GM21367 (cell line): ENCODE data around the gene RPP21.
"Not testable (repeated sequence)": the region's sequence is repeated elsewhere in the genome, so short reads cannot be mapped to it uniquely, and the experiment has no call there.

Source experiments
- ATAC-seq: cut with Tn5 transposase; IDR thresholded peaks from one replicate; pipeline ENCODE4 v1.9.1; 2021; ENCODE audit not compliant: unreplicated experiment

RPP21 gene

DNA sequence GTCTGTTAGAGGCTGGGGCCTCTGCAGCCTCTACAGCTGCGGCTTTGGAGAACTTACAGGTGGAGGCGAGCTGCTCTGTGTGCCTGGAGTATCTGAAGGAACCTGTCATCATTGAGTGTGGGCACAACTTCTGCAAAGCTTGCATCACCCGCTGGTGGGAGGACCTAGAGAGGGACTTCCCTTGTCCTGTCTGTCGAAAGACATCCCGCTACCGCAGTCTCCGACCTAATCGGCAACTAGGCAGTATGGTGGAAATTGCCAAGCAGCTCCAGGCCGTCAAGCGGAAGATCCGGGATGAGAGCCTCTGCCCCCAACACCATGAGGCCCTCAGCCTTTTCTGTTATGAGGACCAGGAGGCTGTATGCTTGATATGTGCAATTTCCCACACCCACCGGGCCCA, 15.6 kb upstream of the RPP21 start:
- no peak for ATAC-seq

- no peak for ATAC-seq
These were observed 13.0 kb upstream of the RPP21 start for GRCh38 chr6:30331981-30332380.

- ATAC-seq = no peak
These were observed 10.7 kb upstream of the RPP21 start for GRCh38 chr6:30334075-30334783.

- ATAC-seq = no peak
These were observed 4.3 kb upstream of the RPP21 start for GRCh38 chr6:30340589-30341054.

- ATAC-seq = no peak
These were observed 3.7 kb upstream of the RPP21 start for GRCh38 chr6:30341218-30341617.

- ATAC-seq = no peak
These were observed 3.2 kb upstream of the RPP21 start for GRCh38 chr6:30341728-30342127.

GRCh38 chr6:30344191-30344867, 627 bp upstream of the RPP21 start:
- ATAC-seq = no peak

DNA sequence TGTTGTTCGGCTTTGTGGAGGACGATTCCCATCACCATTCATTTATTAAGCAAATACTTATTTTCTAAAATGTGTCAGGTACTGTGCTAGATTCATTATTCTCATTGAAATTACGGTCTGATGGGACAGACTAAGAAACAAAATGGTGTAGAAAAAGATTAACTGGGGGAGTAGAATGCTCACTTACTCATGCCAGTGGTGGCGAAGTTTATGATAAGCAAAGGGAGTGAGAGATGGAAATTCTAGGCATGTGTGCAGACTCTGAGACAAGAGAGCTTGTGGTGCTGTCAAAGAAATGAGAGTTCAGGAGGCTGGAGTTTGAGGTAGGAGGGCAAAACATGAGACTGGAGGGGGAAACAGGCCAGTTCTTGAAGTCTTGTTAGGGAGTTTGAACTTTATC, 896 bp downstream of the RPP21 start:
- no peak for ATAC-seq

DNA sequence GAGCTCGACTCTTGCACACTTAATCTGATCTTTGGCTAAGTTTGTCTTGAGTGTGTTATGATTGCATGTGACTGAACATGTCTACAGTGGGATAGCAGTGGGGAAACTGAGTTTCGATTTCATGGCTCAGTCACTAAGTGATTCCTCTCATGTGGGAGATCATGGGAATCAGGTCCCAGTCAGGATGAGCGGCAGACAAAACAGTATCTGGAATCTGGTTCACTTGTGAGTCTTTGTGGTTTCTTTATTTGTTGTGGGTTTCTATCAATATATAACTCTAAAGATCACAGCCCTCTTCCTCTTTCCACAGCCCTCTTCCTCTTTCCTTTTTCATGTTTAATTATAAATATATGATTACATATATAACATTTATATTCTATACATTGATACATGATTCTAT, 4.0 kb downstream of the RPP21 start:
- ATAC-seq = no peak

GRCh38 chr6:30349421-30350177, 4.6 kb downstream of the RPP21 start:
- no peak for ATAC-seq

DNA sequence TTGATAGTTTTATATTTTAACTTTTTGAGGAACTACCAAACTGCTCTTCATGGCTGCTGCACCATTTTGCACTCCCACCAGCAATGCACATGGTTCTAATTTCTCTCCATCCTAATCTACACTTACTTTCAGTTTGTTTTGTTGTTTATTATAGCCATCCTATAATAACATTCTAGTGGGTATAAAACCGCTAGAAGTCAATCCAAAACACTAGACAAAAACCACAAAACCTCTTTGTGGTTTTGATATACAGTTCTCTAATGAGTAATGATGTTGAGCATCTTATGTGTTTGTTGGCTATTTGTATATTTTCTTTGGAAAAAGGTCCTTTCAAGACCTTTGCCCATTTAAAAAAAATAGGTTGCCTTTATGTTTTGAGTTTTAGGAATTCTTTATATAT, 5.6 kb downstream of the RPP21 start:
- no peak for ATAC-seq

- ATAC-seq = no peak
These were observed 7.6 kb downstream of the RPP21 start for GRCh38 chr6:30352550-30352949.

DNA sequence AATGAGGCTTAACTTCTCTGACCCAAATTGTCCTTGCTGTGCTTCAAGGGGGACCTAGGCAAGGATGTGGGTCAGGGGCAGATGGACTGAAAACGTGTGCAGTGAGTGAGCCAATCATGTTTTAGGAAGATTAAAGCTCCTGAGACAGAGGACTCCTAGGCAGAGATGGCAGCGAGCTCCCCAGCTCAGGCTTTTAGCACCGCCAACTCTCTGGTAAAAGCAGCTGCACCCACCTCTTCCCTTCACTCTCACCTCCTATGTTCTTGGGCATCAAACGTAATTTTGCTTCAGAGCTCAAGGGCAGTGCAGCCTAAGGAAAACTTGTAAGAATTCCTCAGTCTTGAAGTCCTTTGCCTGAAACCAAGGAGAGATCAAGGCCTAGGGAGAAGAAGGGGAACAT, 10.3 kb downstream of the RPP21 start:
- no peak for ATAC-seq

GRCh38 chr6:30356536-30356935, 11.6 kb downstream of the RPP21 start:
- no peak for ATAC-seq

- no peak for ATAC-seq
These were observed 13.0 kb downstream of the RPP21 start for GRCh38 chr6:30357678-30358540.

DNA sequence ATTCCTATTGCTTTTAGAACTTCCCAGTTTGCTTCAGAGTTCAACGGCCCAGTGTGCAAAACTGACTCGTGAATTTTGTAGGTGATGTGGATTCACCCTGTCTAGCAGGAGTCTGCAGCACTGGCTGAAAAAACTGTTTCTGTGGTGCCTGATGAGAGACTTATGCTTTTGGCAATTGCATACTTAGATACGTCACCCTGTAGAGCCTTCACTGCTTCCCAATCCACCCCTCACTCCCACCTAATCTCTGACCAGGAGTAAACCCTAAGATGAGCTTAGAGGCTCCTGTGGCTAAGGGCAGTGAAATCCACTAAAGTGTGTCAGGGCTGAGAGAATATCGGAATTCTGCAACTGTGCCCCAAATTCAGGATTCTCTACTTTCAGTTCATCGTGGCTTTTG, 14.3 kb downstream of the RPP21 start:
- no peak for ATAC-seq

DNA sequence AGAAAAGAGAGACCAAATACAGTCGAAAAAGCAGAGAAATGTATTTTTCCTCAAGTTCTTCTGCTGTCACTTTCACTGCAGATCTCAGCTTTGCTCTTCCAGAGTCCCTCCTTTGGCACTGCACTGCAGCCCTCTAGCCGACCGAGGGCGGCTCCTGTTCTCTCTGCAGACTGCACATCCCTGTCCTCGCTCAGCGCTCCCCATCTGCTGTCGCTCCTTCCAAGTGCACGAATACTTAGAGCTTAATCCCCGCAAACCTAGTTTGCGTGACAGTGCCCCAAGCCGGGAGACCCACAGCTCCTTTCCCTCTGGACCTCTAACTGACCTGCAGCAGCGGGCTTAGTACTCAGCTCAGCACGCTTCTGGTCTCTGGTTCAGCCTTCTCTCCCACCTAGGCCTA, 15.2 kb downstream of the RPP21 start:
- no peak for ATAC-seq

DNA sequence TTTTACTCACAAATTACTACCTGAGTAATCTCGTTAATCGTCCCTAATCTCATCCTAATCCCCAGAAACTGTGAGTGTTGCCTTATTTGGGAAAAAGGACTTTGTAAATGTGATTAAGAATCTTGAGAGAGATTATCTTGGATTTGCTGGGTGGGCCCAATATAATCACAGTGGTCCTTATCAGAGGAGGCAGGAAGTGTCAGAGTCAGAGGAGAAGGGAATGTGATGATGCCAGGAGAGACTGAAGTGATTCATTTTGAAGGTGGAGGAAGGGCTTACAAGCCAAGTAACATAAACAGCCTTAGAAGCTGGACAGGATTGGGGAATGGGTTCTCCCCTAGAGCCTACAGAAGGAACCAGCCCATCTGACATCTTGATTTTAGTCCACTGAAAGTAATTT, 16.7 kb downstream of the RPP21 start:
- ATAC-seq = no peak

DNA sequence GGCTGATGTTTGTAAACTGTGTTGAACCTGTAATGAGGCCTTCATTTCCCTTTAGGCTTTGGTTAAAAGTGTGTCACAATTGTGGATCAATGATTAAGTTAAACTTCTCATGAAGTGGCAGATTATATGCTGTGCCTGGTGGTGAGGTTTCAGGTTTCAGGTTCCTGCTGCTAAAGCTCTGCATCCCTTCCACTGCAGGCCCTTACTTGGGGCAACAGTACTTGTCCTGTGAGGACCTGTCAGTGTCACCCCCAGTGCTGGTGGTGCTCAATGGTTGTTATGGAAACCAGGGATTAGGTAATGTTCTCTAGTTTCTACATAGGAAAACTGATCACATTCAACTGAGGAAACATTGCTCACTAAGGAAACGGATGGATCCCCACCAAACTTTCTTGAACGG, 18.5 kb downstream of the RPP21 start:
- ATAC-seq = no peak

DNA sequence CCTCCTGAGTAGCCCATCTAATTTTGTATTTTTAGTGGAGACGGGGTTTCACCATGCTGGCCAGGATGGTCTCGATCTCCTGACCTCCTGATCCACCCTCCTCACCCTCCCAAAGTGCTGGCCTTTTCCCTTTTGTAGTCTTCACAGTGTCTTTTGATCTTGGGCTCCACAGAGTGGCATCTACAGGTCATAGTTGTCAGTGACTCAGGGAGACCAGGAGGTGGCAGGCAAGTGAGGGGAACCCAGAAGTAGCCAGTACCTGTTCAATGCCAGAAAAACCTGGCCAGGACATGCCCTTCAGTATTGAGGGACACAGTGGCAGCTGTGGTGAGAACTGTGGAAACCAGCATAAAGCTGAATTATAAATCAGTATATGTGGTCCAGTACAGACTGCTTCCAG, 19.6 kb downstream of the RPP21 start:
- ATAC-seq = no peak

- ATAC-seq = not testable (repeated sequence)
These were observed 24.3 kb downstream of the RPP21 start for GRCh38 chr6:30369280-30369679.
